Measurements from ENCODE around the gene TM2D3.

DNA sequence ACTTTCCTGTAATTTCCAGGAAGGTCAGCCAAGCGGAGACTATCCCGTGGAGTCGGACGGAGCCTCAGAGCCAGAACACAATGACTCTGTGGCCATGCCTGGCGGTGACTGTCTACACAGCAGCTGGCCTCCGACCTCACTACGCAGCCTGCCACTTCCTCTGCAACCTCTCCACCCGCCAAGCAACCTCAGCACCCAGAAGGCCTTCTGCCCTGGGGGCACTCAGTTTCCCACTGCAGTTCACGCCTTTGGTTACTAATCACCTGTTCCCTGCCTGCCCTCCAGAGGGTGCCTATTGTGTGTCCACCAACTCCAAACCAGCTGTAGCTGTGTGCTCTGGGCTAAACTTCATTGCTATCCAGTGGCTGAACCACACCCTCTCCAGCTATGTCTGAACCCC lies 44.0 kb downstream of the TM2D3 start:
- TF ChIP-seq, protein P1, sequence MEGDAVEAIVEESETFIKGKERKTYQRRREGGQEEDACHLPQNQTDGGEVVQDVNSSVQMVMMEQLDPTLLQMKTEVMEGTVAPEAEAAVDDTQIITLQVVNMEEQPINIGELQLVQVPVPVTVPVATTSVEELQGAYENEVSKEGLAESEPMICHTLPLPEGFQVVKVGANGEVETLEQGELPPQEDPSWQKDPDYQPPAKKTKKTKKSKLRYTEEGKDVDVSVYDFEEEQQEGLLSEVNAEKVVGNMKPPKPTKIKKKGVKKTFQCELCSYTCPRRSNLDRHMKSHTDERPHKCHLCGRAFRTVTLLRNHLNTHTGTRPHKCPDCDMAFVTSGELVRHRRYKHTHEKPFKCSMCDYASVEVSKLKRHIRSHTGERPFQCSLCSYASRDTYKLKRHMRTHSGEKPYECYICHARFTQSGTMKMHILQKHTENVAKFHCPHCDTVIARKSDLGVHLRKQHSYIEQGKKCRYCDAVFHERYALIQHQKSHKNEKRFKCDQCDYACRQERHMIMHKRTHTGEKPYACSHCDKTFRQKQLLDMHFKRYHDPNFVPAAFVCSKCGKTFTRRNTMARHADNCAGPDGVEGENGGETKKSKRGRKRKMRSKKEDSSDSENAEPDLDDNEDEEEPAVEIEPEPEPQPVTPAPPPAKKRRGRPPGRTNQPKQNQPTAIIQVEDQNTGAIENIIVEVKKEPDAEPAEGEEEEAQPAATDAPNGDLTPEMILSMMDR (conservative IDR thresholded peaks at IDR 0.05 in 1 of 2, IDR thresholded peaks at IDR 0.05 in 1 of 2; ENCODE audit: low read depth in 1 of 2, low read length in 2 of 2): no peak
- no peak for TF ChIP-seq EZH2 (IDR thresholded peaks at IDR 0.05; ENCODE audit: low read length, missing control alignments)

Data from fibroblast of lung (primary cell).